Fibroblast of the aortic adventitia (primary cell): ENCODE measurements around the gene ATP4A. TPM values are rescaled to one million over a fixed set of nuclear protein-coding genes. Genes with fewer than 3 reads are reported as not detected.
"Not testable (repeated sequence)": the region's sequence is repeated elsewhere in the genome, so short reads cannot be mapped to it uniquely, and the experiment has no call there.

Experiments used
- DNase-seq: peaks from one replicate; pipeline ENCODE4 v3.0.0-alpha.2; 2010; ENCODE audit warnings: low read depth
- H3K4me3 ChIP-seq: 2 replicates; pipeline ENCODE4 v1.5.1; 2011; ENCODE audit warnings: low read depth, mild to moderate bottlenecking, control low read depth, low read length, moderate library complexity
- CTCF ChIP-seq: IDR thresholded peaks from 2 replicates; pipeline ENCODE4 v1.5.1; 2011; ENCODE audit warnings: mild to moderate bottlenecking, low read length, control low read depth, inconsistent platforms; ENCODE audit not compliant: insufficient read depth
- total RNA-seq: library from RNA; depleted of rRNA; stranded (reverse); fragments of >200 nt; gene quantifications from 2 replicates; pipeline ENCODE4 v1.2.3, GENCODE V29; 2012; ENCODE audit warnings: low replicate concordance

ATP4A gene
- not detected in 2 replicates for total RNA-seq

- no peak within 1 kb of the TSS for H3K4me3 ChIP-seq
- no peak for DNase-seq
- TF ChIP-seq CTCF, result no peak
Measured at GRCh38 chr19:35563207-35563829, at the start of gene ATP4A. TSS of gene ATP4A (minus strand) at chr19:35563658. CDS start at chr19:35563629, 29 bp downstream.

GRCh38 chr19:35612559-35613321, 49.3 kb upstream of the ATP4A start, which contains the start of gene HAUS5:
TSS of gene HAUS5 (plus strand) at chr19:35612735. CDS start at chr19:35612795, 60 bp downstream.
- peak; percentile 84 for DNase-seq
- TF ChIP-seq CTCF, result no peak
- peak within 1 kb of the TSS; percentile 96 for H3K4me3 ChIP-seq

- DNase-seq, result no peak
- TF ChIP-seq CTCF, result no peak
- H3K4me3 ChIP-seq, result peak overlapping the region; percentile 96
Measured at GRCh38 chr19:35612224-35612558, 48.7 kb upstream of the ATP4A start.

- no peak overlapping the region for H3K4me3 ChIP-seq
- DNase-seq, result no peak
- TF ChIP-seq CTCF, result no peak
Measured at GRCh38 chr19:35609851-35610353, 46.4 kb upstream of the ATP4A start.

- no peak for DNase-seq
- TF ChIP-seq CTCF, result no peak
- no peak overlapping the region for H3K4me3 ChIP-seq
Measured at GRCh38 chr19:35608251-35608650, 44.8 kb upstream of the ATP4A start.

- DNase-seq, result no peak
- H3K4me3 ChIP-seq, result no peak overlapping the region
Measured at GRCh38 chr19:35607661-35608060, 44.2 kb upstream of the ATP4A start.

GRCh38 chr19:35607170-35607569, 43.7 kb upstream of the ATP4A start:
- DNase-seq, H3K4me3 ChIP-seq: not testable (repeated sequence)

More at GRCh38 chr19:35607661-35608060, 44.2 kb upstream of the ATP4A start:
- no peak for TF ChIP-seq CTCF

GRCh38 chr19:35604436-35604835, 41.0 kb upstream of the ATP4A start:
- not testable (repeated sequence) for H3K4me3 ChIP-seq, DNase-seq
